Suprapubic skin (tissue), 4 donors: ENCODE results near the gene ZIM2. TPM values are rescaled to one million over a fixed set of nuclear protein-coding genes. Genes with fewer than 3 reads are reported as not detected.

Experiments used
- DNase-seq, 2 donors: peaks; one replicate each; pipeline ENCODE4 v3.0.0-alpha.2; 2019; ENCODE audit warnings: low spot score in 2 of 2
- H3K27ac ChIP-seq: fragments of 200-600 bp; sonication (generic); one replicate; pipeline ENCODE4 v1.5.1; 2019
- H3K27me3 ChIP-seq: fragments of 200-600 bp; sonication (generic); one replicate; pipeline ENCODE4 v1.5.1; 2019
- H3K36me3 ChIP-seq: fragments of 200-600 bp; sonication (generic); one replicate; pipeline ENCODE4 v1.5.1; 2019
- H3K4me1 ChIP-seq: fragments of 200-600 bp; sonication (generic); one replicate; pipeline ENCODE4 v1.5.1; 2019
- H3K4me3 ChIP-seq: fragments of 200-600 bp; sonication (generic); one replicate; pipeline ENCODE4 v1.5.1; 2019; ENCODE audit warnings: mild to moderate bottlenecking
- H3K9me3 ChIP-seq: fragments of 200-600 bp; sonication (generic); one replicate; pipeline ENCODE4 v1.5.1; 2019
- EP300 ChIP-seq: sonication (generic); formaldehyde crosslinking; IDR thresholded peaks from one replicate; pipeline ENCODE4 v1.6.1; 2017; ENCODE audit warnings: antibody characterized with exemption
- POLR2A ChIP-seq, 2 donors: fragments of 450-650 bp; IDR thresholded peaks; one replicate each; pipeline ENCODE4 v1.6.1; 2017; ENCODE audit warnings: antibody characterized with exemption in 2 of 2, mild to moderate bottlenecking in 2 of 2, moderate library complexity in 2 of 2
- POLR2AphosphoS5 ChIP-seq, 3 donors: sonication (generic); formaldehyde crosslinking; IDR thresholded peaks; one replicate each; pipeline ENCODE4 v1.6.1; 2017; ENCODE audit warnings: antibody characterized with exemption in 3 of 3
- WGBS: methylation state at CpG from one replicate; pipeline ENCODE4 v1.1.5; 2018; 5-methylcytosine and 5-hydroxymethylcytosine counted together
- total RNA-seq, 4 donors: library from RNA; depleted of rRNA; stranded (reverse); fragments of >200 nt; gene quantifications; one replicate each; pipeline ENCODE4 v1.1.0, GENCODE V29; 2016
- TF ChIP-seq, protein P1 (sequence below), 2 donors: fragments of 200-600 bp in 1 of 2; fragments of 450-650 bp in 1 of 2; sonication (generic) in 1 of 2; IDR thresholded peaks; one replicate each; pipeline ENCODE4 v1.5.1; 2016 to 2019; ENCODE audit warnings: antibody characterized with exemption in 2 of 2, mild to moderate bottlenecking in 1 of 2, moderate library complexity in 1 of 2

The ZIM2 gene
- total RNA-seq, 4 donors from 2014 or later = 0.72 TPM; not detected in 3

GRCh38 chr19:56823956-56824355, 16.6 kb downstream of the ZIM2 start:
- no peak for DNase-seq
- TF ChIP-seq EP300 (no peak), POLR2A (IDR thresholded peaks at IDR 0.05) (no peak), POLR2AphosphoS5 (IDR thresholded peaks at IDR 0.05) (no peak)
- TF ChIP-seq, protein P1, sequence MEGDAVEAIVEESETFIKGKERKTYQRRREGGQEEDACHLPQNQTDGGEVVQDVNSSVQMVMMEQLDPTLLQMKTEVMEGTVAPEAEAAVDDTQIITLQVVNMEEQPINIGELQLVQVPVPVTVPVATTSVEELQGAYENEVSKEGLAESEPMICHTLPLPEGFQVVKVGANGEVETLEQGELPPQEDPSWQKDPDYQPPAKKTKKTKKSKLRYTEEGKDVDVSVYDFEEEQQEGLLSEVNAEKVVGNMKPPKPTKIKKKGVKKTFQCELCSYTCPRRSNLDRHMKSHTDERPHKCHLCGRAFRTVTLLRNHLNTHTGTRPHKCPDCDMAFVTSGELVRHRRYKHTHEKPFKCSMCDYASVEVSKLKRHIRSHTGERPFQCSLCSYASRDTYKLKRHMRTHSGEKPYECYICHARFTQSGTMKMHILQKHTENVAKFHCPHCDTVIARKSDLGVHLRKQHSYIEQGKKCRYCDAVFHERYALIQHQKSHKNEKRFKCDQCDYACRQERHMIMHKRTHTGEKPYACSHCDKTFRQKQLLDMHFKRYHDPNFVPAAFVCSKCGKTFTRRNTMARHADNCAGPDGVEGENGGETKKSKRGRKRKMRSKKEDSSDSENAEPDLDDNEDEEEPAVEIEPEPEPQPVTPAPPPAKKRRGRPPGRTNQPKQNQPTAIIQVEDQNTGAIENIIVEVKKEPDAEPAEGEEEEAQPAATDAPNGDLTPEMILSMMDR (IDR thresholded peaks at IDR 0.05) = no peak
- 92% methylated on average over 6 of the region's 6 CpGs for WGBS
- Histone ChIP-seq H3K36me3 (peaks cover 12% of the 10 kb centered on the region), H3K27ac (no peak overlapping the region), H3K4me1 (no peaks in the 10 kb centered on the region), H3K4me3 (no peak overlapping the region), H3K9me3 (no peaks in the 10 kb centered on the region), H3K27me3 (no peaks in the 10 kb centered on the region)

- Histone ChIP-seq H3K4me3 (no peak overlapping the region), H3K4me1 (no peaks in the 10 kb centered on the region), H3K27ac (no peak overlapping the region), H3K9me3 (no peaks in the 10 kb centered on the region), H3K36me3 (peaks cover 12% of the 10 kb centered on the region), H3K27me3 (no peaks in the 10 kb centered on the region)
- WGBS = 92% methylated on average over 12 of the region's 12 CpGs
- no peak for DNase-seq
- TF ChIP-seq, protein P1 (IDR thresholded peaks at IDR 0.05) = no peak
- TF ChIP-seq POLR2A (IDR thresholded peaks at IDR 0.05) (no peak), POLR2AphosphoS5 (IDR thresholded peaks at IDR 0.05) (no peak), EP300 (no peak)
Observed at GRCh38 chr19:56823417-56823816, 17.1 kb downstream of the ZIM2 start.

- no peak overlapping the region for H3K4me3 ChIP-seq
- TF ChIP-seq POLR2AphosphoS5 (IDR thresholded peaks at IDR 0.05) (no peak), POLR2A (IDR thresholded peaks at IDR 0.05) (no peak), EP300 (no peak)
- TF ChIP-seq, protein P1 (IDR thresholded peaks at IDR 0.05) = no peak
- no peak for DNase-seq
- H3K27ac ChIP-seq = no peak overlapping the region
- H3K36me3 ChIP-seq = peaks cover 12% of the 10 kb centered on the region
- no peaks in the 10 kb centered on the region for H3K4me1 ChIP-seq
- H3K9me3 ChIP-seq = no peaks in the 10 kb centered on the region
- no peaks in the 10 kb centered on the region for H3K27me3 ChIP-seq
- 87% methylated on average over 5 of the region's 5 CpGs for WGBS
Observed at GRCh38 chr19:56822755-56823154, 17.8 kb downstream of the ZIM2 start.

DNA sequence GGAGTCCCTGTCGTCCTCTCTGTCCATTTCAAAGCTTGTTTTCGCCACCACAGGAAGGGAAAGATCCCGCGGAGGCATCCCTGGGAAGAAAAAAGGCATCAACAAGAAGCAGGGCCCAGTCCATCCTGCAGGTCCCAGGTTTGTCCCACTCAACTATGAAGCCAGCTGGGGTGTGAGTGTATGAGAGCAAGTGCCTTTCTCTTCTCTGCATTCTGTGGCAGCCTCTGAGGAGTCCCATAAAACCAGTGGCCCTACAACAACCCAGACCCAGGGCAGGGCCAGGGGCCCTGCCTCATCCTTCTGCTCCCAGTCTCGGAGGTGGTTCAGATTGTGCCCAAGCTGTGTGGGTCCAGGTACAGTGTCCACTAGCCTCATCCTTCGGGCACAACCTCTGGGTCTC, 18.9 kb downstream of the ZIM2 start:
- DNase-seq = no peak
- H3K9me3 ChIP-seq = no peaks in the 10 kb centered on the region
- no peak overlapping the region for H3K27ac ChIP-seq
- TF ChIP-seq, protein P1 (IDR thresholded peaks at IDR 0.05) = no peak
- TF ChIP-seq EP300 (no peak), POLR2AphosphoS5 (IDR thresholded peaks at IDR 0.05) (no peak)
- H3K27me3 ChIP-seq = no peaks in the 10 kb centered on the region
- WGBS = 86% methylated on average over 6 of the region's 6 CpGs
- peaks cover 12% of the 10 kb centered on the region for H3K36me3 ChIP-seq
- H3K4me1 ChIP-seq = no peaks in the 10 kb centered on the region
- no peak overlapping the region for H3K4me3 ChIP-seq

DNA sequence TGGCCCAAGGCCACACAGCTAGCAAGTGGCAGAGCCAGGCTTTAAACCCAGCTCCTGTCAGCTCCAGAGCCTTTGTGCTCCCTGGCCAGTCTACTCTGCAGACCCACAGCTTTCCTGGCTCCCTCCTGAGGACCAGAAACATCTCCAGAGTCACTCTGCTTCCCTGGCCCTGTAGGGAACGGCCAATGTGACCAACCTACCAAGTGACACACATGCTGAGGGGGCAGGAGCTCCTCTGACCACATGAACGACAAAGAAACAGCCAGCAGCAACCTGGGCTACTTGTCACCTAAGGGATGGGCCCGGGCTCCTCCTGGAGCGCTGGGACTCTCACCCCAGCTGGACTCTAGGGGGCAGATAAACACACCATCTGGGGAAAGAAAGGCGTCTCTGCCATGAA, 19.3 kb downstream of the ZIM2 start:
- WGBS = 84% methylated on average over 5 of the region's 5 CpGs
- Histone ChIP-seq H3K9me3 (no peaks in the 10 kb centered on the region), H3K36me3 (peaks cover 12% of the 10 kb centered on the region), H3K4me3 (no peak overlapping the region), H3K27ac (no peak overlapping the region), H3K4me1 (no peaks in the 10 kb centered on the region), H3K27me3 (no peaks in the 10 kb centered on the region)
- DNase-seq = no peak
- no peak for TF ChIP-seq EP300
- TF ChIP-seq POLR2A (IDR thresholded peaks at IDR 0.05) = no peak
- TF ChIP-seq POLR2AphosphoS5 (IDR thresholded peaks at IDR 0.05) = no peak
- TF ChIP-seq, protein P1 (IDR thresholded peaks at IDR 0.05) = no peak
